GOT3 (cell line): Measurements from ENCODE around the gene OXSR1.
"Not testable (repeated sequence)": the region's sequence is repeated elsewhere in the genome, so short reads cannot be mapped to it uniquely, and the experiment has no call there.

Experiments used
- DNase-seq: peaks from one replicate; lab custom pipeline; 2025; ENCODE audit warnings: mixed read lengths; lab: John Stamatoyannopoulos, UW

The OXSR1 gene

GRCh38 chr3:38165722-38166387 lies 518 bp downstream of the OXSR1 start:
- DNase-seq: no peak

GRCh38 chr3:38167591-38167990 lies 2.3 kb downstream of the OXSR1 start:
- DNase-seq: no peak

GRCh38 chr3:38168151-38169026 lies 3.1 kb downstream of the OXSR1 start:
- DNase-seq: no peak

- no peak for DNase-seq
These were observed 3.6 kb downstream of the OXSR1 start for GRCh38 chr3:38169027-38169317.

DNA sequence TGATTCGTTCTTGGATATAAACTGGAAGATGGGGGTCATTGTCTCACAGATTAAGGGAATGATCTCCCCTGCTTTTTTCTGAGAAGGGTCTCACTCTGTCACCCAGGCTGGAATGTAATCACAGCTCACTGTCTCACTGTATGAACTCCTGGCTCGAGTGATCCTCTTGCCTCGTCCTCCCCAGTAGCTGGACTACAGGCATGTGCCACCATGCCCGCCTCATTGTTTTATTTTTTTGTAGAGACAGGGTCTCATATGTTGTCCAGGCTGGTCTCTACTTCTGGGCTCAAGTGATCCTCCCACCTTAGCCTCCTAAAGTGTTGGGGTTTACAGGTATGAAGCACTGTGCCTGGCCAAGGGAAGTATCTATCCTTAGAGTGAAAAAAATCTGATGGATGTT lies 5.4 kb downstream of the OXSR1 start:
- DNase-seq: no peak

GRCh38 chr3:38171622-38172021 lies 6.3 kb downstream of the OXSR1 start:
- DNase-seq: no peak

DNA sequence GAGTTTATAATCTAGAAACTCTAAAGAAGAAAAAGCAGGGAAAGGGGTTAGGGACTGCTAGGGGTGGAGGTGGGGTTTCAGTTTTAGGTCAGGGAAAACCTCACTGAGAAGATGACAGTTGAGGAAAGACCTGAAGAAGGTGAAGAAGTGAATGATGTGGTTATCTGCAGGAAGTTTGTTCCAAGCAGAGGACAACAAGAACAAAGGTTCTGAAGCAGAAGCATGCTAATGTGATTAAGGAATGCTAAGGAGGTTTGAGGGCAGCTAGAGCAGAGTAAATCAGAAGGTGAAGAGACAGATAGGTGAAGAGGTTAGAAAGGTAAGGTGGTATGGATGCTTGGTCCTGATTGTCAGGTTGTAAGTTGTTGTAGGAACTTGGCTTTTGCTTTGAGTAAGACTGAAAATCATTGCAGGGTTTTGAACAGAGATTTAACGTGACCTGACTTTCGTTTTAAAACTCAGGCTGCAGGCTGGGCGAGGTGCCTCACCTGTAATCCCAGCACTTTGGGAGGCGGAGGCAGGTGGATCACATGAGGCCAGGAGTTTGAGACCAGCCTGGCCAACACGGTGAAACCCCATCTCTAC lies 8.6 kb downstream of the OXSR1 start:
- DNase-seq: no peak

DNA sequence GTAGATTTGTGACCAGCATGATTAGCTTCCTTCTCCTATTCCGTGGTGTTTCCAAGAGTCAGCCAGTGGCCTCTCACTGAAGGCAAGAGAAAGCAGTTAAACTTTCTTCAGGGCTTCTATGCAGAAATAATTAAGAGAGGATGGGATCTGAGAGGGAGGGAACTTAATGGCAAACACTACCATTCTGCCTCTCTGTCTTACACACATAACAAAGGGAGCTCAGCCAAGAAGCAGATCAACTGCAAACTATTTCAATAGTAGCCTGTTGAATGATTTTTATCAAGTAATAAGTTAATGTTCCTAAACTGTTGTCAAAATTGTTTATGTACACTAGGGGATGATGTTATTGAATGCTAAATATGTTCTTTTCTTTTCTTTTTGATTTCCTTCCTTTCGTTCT lies 11.8 kb downstream of the OXSR1 start:
- no peak for DNase-seq

DNA sequence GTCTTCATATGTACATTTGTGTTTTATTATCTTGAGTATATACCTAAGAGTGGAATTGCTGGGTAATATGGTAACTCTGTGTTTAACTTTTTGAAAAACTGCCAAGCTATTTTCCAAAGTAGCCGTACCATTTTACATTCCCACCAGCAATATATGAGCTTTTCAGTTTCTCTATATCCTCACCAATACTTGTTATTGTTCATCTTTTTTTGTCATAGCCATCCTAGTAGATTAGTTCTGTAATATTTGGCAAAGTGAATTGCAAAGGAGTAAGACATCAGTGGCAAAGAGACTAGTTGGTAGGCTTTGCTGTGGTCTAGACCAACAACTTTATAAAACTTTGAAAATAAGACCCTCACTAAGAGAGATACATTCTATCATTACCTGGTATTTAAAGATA lies 21.4 kb downstream of the OXSR1 start:
- DNase-seq: no peak

- no peak for DNase-seq
These were observed 25.1 kb downstream of the OXSR1 start for GRCh38 chr3:38190481-38190881.

- not testable (repeated sequence) for DNase-seq
These were observed 37.6 kb downstream of the OXSR1 start for GRCh38 chr3:38202931-38203330.

DNA sequence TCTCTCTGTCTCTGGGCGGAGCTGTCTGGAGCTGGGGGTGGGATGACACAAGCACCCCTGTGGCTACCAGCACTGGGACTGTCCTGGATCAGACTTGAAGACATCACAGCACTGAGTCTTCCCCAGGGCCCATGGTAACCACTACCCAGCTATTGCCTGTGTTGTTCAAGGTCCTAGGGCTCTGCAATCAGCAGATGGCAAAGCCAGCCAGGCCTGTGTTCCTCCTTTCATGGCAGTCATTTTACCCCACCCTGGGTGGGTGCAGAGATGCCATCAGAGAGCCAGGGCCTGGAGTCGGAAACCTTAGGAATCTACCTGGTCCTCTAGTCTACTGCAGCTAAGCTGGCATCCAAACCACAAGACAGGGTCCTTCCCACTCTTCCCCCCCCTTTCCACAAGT lies 38.4 kb downstream of the OXSR1 start:
- no peak for DNase-seq

DNA sequence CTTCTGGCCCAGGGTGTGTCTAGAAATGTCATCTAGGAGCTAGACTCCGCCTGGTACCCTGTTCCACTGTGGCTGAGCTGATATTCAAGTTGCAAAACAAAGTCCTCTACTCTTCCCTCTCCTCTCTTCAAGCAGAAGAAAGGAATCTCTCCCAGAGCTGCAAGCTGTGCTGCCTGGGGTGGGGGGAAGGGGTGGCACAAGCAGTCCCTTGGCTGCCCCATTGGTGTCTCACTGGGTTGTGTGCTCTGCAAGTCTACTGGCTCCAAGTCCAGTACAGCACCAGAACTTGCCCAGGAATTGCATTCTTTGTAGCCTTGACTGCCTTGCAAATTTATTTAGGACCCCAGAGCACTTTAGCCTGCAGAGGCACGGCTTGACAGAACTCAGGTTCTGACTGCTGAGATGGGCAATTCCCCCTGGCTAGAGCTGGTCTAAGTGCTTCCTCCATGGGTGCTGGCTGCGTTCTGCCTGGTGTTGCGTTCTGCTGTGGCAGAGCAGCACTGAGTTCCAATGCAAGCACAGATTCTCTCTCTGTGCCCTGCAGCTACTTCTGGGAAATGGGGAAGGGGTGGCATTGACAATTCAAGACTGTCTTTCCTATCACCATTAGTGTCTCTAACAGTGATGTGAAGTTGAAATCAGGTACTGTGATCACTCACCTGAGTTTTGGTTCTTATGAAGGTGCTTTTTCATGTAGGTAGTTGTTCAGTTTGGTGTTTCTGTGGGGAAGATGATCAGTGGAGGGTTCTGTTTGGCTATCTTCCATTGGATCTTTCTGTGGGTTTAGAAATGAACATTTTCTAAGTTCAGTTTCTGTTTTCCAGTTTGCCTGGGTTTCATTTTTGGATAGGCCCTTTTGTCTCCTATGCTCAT lies 39.5 kb downstream of the OXSR1 start:
- DNase-seq: no peak

- no peak for DNase-seq
These were observed 40.1 kb downstream of the OXSR1 start for GRCh38 chr3:38205472-38205805.

DNA sequence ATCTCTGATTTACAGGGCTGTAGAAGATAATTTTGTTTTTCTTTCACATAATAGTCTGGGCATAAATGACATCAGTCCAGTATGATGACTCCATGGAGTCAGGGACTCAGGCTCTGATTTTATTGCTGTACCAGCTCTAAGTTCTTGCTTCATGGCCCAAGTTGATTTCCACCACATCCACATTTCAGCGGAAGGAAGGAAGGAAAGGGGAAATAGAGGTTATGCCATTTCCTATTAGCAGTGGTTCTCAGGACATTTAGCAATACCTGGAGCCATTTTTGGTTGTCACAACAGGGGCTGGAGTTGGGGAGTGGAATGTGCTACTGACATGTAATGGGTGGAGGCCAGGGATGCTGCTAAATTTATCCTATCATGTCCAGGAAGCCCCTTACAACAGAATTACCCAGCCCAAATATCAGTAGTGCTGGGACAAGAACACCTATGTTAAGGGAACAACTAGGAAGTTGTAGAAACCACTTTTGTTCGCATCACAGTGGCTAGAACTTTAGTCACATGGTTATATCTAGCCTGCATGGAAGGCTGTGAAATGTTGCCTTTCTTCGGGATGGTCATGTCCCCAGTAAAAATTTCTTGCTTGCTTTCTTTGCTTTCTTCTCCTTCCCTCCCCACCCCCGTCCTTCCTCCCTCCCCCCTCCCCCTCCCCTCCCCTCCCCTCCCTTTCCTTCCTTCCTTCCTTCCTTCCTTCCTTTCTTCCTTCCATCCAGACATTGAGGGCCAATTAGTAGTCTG lies 42.1 kb downstream of the OXSR1 start:
- no peak for DNase-seq

DNA sequence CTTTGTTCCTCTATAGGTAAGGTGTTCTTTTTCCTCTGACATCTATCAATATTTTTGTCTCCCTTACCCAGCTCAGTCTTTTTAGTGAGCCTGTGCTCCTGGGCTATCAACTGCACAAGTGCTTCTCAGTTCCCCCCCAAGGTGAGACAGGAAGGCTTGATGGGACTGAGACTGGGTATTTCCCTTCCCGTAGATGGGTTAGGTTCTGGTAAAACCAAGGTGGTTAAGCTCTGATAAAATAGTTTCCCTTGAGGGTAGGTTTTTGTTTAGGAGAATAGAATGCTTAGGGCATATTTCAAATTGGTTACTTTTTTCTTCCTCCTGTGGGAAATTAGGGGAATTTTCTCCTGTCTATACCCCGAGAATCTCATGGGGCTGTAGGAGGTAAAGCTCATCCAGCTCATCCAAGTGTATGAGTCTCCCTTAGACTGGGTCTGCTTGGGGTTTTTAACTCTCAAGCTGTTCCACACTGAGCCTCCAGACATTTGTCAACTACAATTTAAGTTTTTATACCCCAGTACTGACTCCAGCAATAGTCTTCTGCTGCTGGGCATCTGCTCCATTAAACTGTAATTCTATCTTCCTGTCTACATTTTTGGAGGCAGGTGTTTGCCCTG lies 44.9 kb downstream of the OXSR1 start:
- DNase-seq: no peak

- DNase-seq: no peak
These were observed 46.8 kb downstream of the OXSR1 start for GRCh38 chr3:38212141-38212540.

DNA sequence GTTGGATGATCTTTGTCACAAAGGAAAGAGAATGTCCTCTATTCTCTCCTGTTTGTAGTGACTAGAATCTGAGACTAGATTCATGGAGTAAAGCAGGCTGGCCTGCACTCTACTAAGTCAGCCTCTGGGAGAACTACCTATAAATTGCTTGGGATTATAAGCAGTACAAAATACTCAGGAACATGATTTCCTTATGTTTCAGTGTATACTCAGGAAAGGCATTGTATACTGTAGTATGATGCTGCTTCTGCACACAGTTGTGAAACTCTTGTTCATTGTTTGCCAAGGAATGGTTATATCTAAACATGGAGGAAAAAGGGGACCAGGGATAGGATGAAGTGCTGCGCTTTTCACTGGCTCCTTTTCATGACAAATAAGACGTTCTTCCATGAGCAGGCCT lies 49.2 kb downstream of the OXSR1 start:
- DNase-seq: no peak

DNA sequence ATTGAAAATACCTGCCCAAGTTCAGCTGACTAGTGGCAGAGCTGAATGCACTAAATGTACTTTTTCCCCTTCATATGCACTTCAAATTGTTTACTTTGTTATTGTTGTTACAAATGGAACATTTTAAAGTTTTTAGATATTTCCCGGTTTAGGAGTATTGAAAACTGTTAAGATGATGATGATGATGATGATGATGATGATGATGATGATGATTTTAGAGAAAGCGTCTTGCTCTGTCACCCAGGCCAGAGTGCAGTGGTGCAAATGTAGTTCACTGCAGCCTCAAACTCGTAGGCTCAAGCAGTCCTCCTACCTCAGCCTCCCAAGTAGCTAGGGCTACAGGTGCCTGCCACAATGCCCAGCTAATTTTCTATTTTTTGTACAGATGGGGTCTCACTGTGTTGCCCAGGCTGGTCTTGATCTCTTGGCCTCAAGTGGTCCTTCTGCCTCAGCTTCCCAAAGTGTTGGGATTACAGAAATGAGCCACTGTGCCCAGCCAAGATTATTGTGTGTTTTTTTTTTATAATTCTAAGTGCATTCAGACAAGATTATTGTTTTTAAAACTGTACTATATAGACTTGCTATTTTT lies 54.4 kb downstream of the OXSR1 start:
- DNase-seq: no peak

GRCh38 chr3:38221005-38221404 lies 55.7 kb downstream of the OXSR1 start:
- DNase-seq: no peak

DNA sequence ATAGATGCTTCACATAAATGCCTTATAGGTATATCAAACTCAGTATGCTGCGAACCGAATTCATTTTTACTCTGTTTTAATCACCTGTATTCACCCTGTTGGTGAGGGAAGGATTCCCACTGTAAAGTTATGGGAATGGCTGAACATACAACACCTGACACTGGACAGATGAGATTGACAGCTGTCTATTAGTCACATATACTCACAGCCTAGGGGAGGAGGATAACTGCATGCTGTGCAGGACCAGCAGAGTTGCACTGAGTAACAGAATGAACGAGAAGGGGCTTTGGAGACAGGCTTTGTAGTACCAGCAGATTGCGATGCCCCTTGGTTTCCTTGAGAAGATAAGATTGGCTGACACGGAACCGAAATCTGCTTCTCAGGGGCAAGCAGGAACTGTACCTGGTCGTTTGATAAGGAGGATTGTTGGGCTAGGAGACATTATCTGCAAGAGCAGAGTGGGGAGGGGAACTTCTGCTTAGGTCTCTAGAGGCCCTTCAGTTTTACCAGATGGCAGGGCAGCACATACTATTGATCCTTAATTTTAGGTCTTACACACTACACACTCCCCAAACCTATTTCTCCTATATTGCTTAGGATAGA lies 56.8 kb downstream of the OXSR1 start:
- DNase-seq: no peak
